Endothelial cell of umbilical vein (primary cell): ENCODE results near the gene SLC25A29.

Experiments used
- EZH2 ChIP-seq: IDR thresholded peaks from 2 replicates; pipeline ENCODE4 v1.6.1; 2012; ENCODE audit warnings: borderline replicate concordance, low read depth, mild to moderate bottlenecking, moderate library complexity, low read length, inconsistent platforms; ENCODE audit not compliant: severe bottlenecking
- FOS ChIP-seq: IDR thresholded peaks from 2 replicates; pipeline ENCODE4 v1.6.1; 2011; ENCODE audit warnings: mild to moderate bottlenecking, low read length, moderate library complexity, borderline replicate concordance; ENCODE audit not compliant: insufficient read depth
- JUN ChIP-seq: IDR thresholded peaks from 2 replicates; pipeline ENCODE4 v1.6.1; 2011; ENCODE audit warnings: borderline replicate concordance, low read depth; ENCODE audit not compliant: insufficient read length, insufficient read depth
- MYC ChIP-seq: IDR thresholded peaks from one replicate; pipeline ENCODE4 v1.6.1; 2011; ENCODE audit warnings: mild to moderate bottlenecking, low read depth, low read length
- POLR2A ChIP-seq: IDR thresholded peaks from 2 replicates; pipeline ENCODE4 v1.6.1; 2012; ENCODE audit warnings: low read depth, mild to moderate bottlenecking, control low read depth, low read length
- POLR2AphosphoS5 ChIP-seq: IDR thresholded peaks from 2 replicates; pipeline ENCODE4 v1.6.1; 2012; ENCODE audit warnings: low read depth, mild to moderate bottlenecking, control low read depth, low read length, moderate library complexity; ENCODE audit not compliant: insufficient read depth
- TF ChIP-seq, protein P1 (sequence below), 2 donors: IDR thresholded peaks; 1 replicate in 1 of 2; 2 replicates in 1 of 2; pipeline ENCODE4 v1.5.1; 2011; ENCODE audit warnings: low read length in 2 of 2, mild to moderate bottlenecking in 2 of 2, moderate library complexity in 2 of 2, control low read depth in 1 of 2, inconsistent platforms in 1 of 2, low read depth in 1 of 2; ENCODE audit not compliant: insufficient read depth in 1 of 2; ENCODE audit errors: extremely low read depth in 1 of 2

DNA sequence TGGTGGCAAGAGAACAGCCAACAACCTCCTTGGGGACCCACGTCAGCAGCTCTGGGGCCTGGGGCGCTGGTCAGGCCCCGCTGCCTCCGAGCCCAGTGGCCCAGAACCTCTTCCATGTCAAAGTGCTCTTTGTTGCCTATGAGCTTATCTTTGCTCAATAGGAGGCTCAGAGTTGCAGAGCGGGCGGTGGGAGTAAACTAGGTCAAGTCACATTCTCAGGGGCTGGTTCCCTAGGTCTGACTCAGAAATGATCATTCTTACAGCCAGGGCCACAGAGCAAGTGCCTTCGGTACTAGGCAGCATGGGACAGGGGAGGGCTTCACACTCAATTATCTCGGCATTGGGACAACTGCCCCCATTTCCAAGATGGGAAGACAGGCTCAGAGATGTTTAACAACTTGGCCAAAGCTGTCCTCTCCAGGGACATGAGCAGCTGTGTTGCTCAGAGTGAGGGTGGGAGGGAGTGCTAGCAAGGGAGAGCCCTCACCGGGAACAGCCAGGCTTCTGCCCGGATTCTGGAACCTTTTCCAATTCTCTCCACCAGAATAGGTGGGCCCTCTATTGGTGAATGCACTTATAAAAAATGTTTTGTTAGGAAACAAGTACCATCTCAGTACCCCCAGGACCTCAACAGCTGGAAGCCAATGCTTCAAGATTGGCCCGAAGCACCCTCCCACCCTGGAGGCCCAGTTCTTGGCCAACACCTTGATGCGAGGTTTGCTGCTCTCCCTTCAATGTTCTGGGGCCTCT lies 11.9 kb downstream of the SLC25A29 start:
- TF ChIP-seq, protein P1, sequence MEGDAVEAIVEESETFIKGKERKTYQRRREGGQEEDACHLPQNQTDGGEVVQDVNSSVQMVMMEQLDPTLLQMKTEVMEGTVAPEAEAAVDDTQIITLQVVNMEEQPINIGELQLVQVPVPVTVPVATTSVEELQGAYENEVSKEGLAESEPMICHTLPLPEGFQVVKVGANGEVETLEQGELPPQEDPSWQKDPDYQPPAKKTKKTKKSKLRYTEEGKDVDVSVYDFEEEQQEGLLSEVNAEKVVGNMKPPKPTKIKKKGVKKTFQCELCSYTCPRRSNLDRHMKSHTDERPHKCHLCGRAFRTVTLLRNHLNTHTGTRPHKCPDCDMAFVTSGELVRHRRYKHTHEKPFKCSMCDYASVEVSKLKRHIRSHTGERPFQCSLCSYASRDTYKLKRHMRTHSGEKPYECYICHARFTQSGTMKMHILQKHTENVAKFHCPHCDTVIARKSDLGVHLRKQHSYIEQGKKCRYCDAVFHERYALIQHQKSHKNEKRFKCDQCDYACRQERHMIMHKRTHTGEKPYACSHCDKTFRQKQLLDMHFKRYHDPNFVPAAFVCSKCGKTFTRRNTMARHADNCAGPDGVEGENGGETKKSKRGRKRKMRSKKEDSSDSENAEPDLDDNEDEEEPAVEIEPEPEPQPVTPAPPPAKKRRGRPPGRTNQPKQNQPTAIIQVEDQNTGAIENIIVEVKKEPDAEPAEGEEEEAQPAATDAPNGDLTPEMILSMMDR (IDR thresholded peaks at IDR 0.05; ENCODE audit: extremely low read depth in 1 of 2, insufficient read depth in 1 of 2, low read depth in 1 of 2, low read length in 2 of 2), result no peak
- TF ChIP-seq POLR2AphosphoS5 (no peak), FOS (no peak), POLR2A (no peak), EZH2 (no peak), MYC (no peak), JUN (no peak)
